ENCODE measurements around the gene EMC9.

- TF ChIP-seq POLR2A (IDR thresholded peaks at IDR 0.05) (no peak), CTCF (IDR thresholded peaks at IDR 0.05) (no peak)
Observed at GRCh38 chr14:24151404-24152080, 10.2 kb upstream of the EMC9 start.
